CD14-positive monocyte (primary cell): Measurements from ENCODE around the gene DLGAP1. TPM values are rescaled to one million over a fixed set of nuclear protein-coding genes. Genes with fewer than 3 reads are reported as not detected.

ENCODE experiments used
- DNase-seq, 3 donors: peaks; one replicate each; pipeline ENCODE4 v3.0.0-alpha.2; 2011 to 2022
- H2AFZ ChIP-seq: 2 replicates; pipeline ENCODE4 v1.6.0; 2012; ENCODE audit warnings: mild to moderate bottlenecking, low read depth, low read length, inconsistent platforms; ENCODE audit not compliant: insufficient read depth, poor library complexity, severe bottlenecking
- H3K27ac ChIP-seq, 2 donors: 1 replicate in 1 of 2; 2 replicates in 1 of 2; pipeline ENCODE4 v1.5.1; 2012 to 2013; ENCODE audit warnings: low read length in 2 of 2, control low read depth in 1 of 2, inconsistent platforms in 1 of 2, low read depth in 1 of 2, mild to moderate bottlenecking in 1 of 2
- H3K27me3 ChIP-seq, 2 donors: one replicate each; pipeline versions ENCODE4 v1.6.0 to v1.6.1; 2011 to 2013; ENCODE audit warnings: low read length in 2 of 2; ENCODE audit not compliant: control insufficient read depth in 2 of 2, insufficient read depth in 2 of 2
- H3K36me3 ChIP-seq, 2 donors: replicated peaks in 1 of 2; 1 replicate in 1 of 2; 2 replicates in 1 of 2; pipeline versions ENCODE4 v1.5.1 to v1.6.1; 2012 to 2013; ENCODE audit warnings: low read length in 2 of 2, control low read depth in 1 of 2, inconsistent platforms in 1 of 2, mild to moderate bottlenecking in 1 of 2; ENCODE audit not compliant: insufficient read depth in 2 of 2, control insufficient read depth in 1 of 2
- H3K4me1 ChIP-seq, 2 donors: 1 replicate in 1 of 2; 2 replicates in 1 of 2; pipeline versions ENCODE4 v1.5.1 to v1.6.1; 2012 to 2013; ENCODE audit warnings: low read length in 2 of 2, control low read depth in 1 of 2, inconsistent platforms in 1 of 2, mild to moderate bottlenecking in 1 of 2, moderate library complexity in 1 of 2; ENCODE audit not compliant: insufficient read depth in 2 of 2, control insufficient read depth in 1 of 2
- H3K4me2 ChIP-seq: replicated peaks from 2 replicates; pipeline ENCODE3; 2012; ENCODE audit warnings: low read length, moderate library complexity, mild to moderate bottlenecking; ENCODE audit not compliant: poor library complexity, severe bottlenecking; ENCODE audit errors: extremely low read depth
- H3K4me3 ChIP-seq, 3 experiments: fragments of 200-600 bp in 1 of 3; sonication (generic) in 1 of 3; replicated peaks in 1 of 3; 1 replicate in 2 of 3; 2 replicates in 1 of 3; pipeline ENCODE4 v1.5.1; 2011 to 2013; ENCODE audit warnings: low read length in 3 of 3, mild to moderate bottlenecking in 3 of 3, control low read depth in 2 of 3, low read depth in 2 of 3, inconsistent platforms in 1 of 3, moderate library complexity in 1 of 3
- H3K79me2 ChIP-seq: 2 replicates; pipeline ENCODE4 v1.6.0; 2012; ENCODE audit warnings: mild to moderate bottlenecking, control low read depth, inconsistent platforms, low read length, moderate library complexity; ENCODE audit not compliant: insufficient read depth
- H3K9ac ChIP-seq: 2 replicates; pipeline ENCODE4 v1.6.0; 2017; ENCODE audit warnings: low read length, mild to moderate bottlenecking; ENCODE audit not compliant: insufficient read depth, poor library complexity, severe bottlenecking
- H3K9me3 ChIP-seq, 2 donors: replicated peaks in 1 of 2; 1 replicate in 1 of 2; 2 replicates in 1 of 2; pipeline versions ENCODE4 v1.5.1 to v1.6.1; 2012 to 2013; ENCODE audit warnings: low read length in 2 of 2, control low read depth in 1 of 2; ENCODE audit not compliant: control insufficient read depth in 1 of 2, insufficient read depth in 1 of 2
- H4K20me1 ChIP-seq: 2 replicates; pipeline ENCODE4 v1.6.0; 2012; ENCODE audit warnings: mild to moderate bottlenecking, low read length, control low read depth, moderate library complexity; ENCODE audit not compliant: insufficient read depth
- H3K27ac Mint-ChIP-seq, 7 donors: one replicate each; pipeline ENCODE4 v1.8.0; 2020; ENCODE audit warnings: mild to moderate bottlenecking in 7 of 7, mixed read lengths in 7 of 7, moderate library complexity in 6 of 7, inconsistent platforms in 2 of 7
- H3K27me3 Mint-ChIP-seq, 3 donors: one replicate each; pipeline ENCODE4 v1.8.0; 2021 to 2022; ENCODE audit warnings: low read depth in 3 of 3, mild to moderate bottlenecking in 3 of 3, mixed read lengths in 3 of 3, moderate library complexity in 3 of 3, inconsistent platforms in 1 of 3
- H3K36me3 Mint-ChIP-seq, 2 donors: one replicate each; pipeline ENCODE4 v1.8.0; 2020; ENCODE audit warnings: mixed read lengths in 2 of 2, inconsistent platforms in 1 of 2, mild to moderate bottlenecking in 1 of 2
- H3K4me1 Mint-ChIP-seq: one replicate; pipeline ENCODE4 v1.8.0; 2020; ENCODE audit warnings: mild to moderate bottlenecking, mixed read lengths
- H3K4me3 Mint-ChIP-seq, 2 donors: one replicate each; pipeline ENCODE4 v1.8.0; 2020; ENCODE audit warnings: mild to moderate bottlenecking in 2 of 2, mixed read lengths in 2 of 2, moderate library complexity in 1 of 2
- H3K9me3 Mint-ChIP-seq, 7 donors: one replicate each; pipeline ENCODE4 v1.8.0; 2020 to 2022; ENCODE audit warnings: mixed read lengths in 7 of 7, mild to moderate bottlenecking in 6 of 7, moderate library complexity in 6 of 7, inconsistent platforms in 2 of 7
- WGBS: methylation state at CpG from one replicate; pipeline ENCODE4 v1.1.5; 2013; ENCODE audit warnings: missing lambda C conversion rate; ENCODE audit not compliant: insufficient coverage; 5-methylcytosine and 5-hydroxymethylcytosine counted together
- intact Hi-C, 2 donors: fragments of 100-400 bp; cut with micrococcal nuclease; formaldehyde crosslinking; loops; one replicate each; pipeline versions ENCODE4 v1.15.0 to v1.15.1; 2023
- polyA plus RNA-seq, 3 donors: library from polyadenylated mRNA; depleted of rRNA in 1 of 3; unstranded in 2 of 3; stranded (reverse) in 1 of 3; fragments of 300-500 nt in 2 of 3; fragments of >200 nt in 1 of 3; fragmentation: Illumina TruSeq in 2 of 3; gene quantifications; 1 replicate in 2 of 3; 2 replicates in 1 of 3; pipeline ENCODE4 v1.2.3, GENCODE V29; 2012 to 2021
- TF ChIP-seq, protein P1 (sequence below): fragments of 200-600 bp; IDR thresholded peaks from one replicate; pipeline ENCODE4 v1.8.0; 2022; ENCODE audit warnings: antibody characterized with exemption, mild to moderate bottlenecking

The DLGAP1 gene
- polyA plus RNA-seq, 3 donors, result 0.09 to 0.42 TPM; not detected in 1

DNA sequence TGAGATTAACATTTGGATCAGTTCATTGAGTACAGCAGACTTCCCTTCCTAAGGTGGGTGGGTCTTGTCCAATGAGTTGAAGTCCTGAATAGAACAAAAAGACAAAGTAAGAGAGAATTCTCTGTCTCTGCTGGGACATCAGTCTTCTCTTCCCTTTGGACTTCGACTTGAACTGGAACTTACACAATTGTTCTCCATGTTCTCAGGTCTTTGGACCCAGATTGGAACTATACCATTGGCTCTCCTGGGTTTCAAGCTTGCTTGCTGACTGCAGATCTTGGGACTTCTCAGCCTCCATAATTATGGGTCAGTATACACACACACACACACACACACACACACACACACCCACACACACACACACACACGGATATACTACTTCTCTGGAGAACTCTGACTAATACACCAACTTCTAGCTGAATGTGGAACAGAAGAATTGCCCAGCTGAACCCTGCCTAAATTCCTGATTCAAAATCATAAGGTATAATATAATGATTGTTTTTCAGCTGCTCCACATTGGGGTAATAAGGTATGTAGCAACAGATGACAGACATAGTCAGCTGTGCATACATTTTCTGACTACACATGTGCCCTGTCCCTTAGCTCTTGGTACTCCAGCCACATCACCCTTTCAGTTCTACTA is 791.1 kb downstream of the DLGAP1 start:
- Mint-ChIP-seq H3K9me3 (peaks cover 0 to 2% (median 0%) of the 10 kb centered on the region in 7 donors), H3K4me3 (no peak overlapping the region), H3K36me3 (no peaks in the 10 kb centered on the region), H3K4me1 (peaks cover 51% of the 10 kb centered on the region), H3K27me3 (peaks cover 0 to 3% (median 0%) of the 10 kb centered on the region in 3 donors), H3K27ac (peak overlapping the region in 6 of 7 donors; percentile 63 to 87 (median 78))
- Histone ChIP-seq H3K27me3 (no peaks in the 10 kb centered on the region), H3K36me3 (no peaks in the 10 kb centered on the region), H3K9me3 (no peaks in the 10 kb centered on the region), H3K27ac (peak overlapping the region in 1 of 2 donors; percentile 66), H3K79me2 (no peaks in the 10 kb centered on the region), H3K4me3 (no peak overlapping the region), H3K4me2 (no peak overlapping the region), H2AFZ (no peak overlapping the region), H4K20me1 (no peaks in the 10 kb centered on the region), H3K9ac (no peak overlapping the region), H3K4me1 (peaks cover 49 to 55% of the 10 kb centered on the region in 2 donors)
- intact Hi-C loops, result loop anchor here (5.0 kb wide), 3 partner anchors 62 to 212 kb away; partner anchors contain the start of gene TGIF1 (in 1 of the 2)
- peak; percentile 30 to 40 (median 37) for DNase-seq
- TF ChIP-seq, protein P1, sequence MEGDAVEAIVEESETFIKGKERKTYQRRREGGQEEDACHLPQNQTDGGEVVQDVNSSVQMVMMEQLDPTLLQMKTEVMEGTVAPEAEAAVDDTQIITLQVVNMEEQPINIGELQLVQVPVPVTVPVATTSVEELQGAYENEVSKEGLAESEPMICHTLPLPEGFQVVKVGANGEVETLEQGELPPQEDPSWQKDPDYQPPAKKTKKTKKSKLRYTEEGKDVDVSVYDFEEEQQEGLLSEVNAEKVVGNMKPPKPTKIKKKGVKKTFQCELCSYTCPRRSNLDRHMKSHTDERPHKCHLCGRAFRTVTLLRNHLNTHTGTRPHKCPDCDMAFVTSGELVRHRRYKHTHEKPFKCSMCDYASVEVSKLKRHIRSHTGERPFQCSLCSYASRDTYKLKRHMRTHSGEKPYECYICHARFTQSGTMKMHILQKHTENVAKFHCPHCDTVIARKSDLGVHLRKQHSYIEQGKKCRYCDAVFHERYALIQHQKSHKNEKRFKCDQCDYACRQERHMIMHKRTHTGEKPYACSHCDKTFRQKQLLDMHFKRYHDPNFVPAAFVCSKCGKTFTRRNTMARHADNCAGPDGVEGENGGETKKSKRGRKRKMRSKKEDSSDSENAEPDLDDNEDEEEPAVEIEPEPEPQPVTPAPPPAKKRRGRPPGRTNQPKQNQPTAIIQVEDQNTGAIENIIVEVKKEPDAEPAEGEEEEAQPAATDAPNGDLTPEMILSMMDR, result no peak
- WGBS, result 100% methylated on average over 1 of the region's 2 CpGs

DNA sequence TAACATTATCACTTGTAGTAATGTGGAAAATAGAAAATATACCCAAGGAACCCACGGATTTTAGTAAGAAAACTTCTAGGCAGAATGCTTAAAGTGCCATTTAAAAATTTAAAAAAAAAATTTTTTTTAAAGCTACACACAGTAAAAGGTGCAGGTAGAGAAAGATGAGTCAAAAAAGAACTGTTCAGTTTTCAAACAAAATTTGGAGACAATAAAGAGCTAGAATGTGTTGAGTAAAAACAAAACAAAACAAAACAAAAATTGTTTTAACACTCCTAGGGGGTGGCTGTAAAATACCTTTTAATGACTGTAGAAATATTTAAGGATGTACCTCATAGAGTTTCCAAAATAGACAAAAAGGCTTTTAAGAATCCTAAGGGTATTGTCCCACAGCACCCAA is 793.1 kb downstream of the DLGAP1 start:
- Histone ChIP-seq H4K20me1 (no peaks in the 10 kb centered on the region), H2AFZ (no peak overlapping the region), H3K4me1 (peaks cover 49 to 54% of the 10 kb centered on the region in 2 donors), H3K9ac (no peak overlapping the region), H3K9me3 (no peaks in the 10 kb centered on the region), H3K27ac (peak overlapping the region; percentile 79 to 88), H3K4me3 (no peak overlapping the region), H3K27me3 (no peaks in the 10 kb centered on the region), H3K4me2 (no peak overlapping the region), H3K36me3 (no peaks in the 10 kb centered on the region), H3K79me2 (no peaks in the 10 kb centered on the region)
- Mint-ChIP-seq H3K27me3 (no peaks in the 10 kb centered on the region), H3K4me1 (peaks cover 52% of the 10 kb centered on the region), H3K36me3 (no peaks in the 10 kb centered on the region), H3K27ac (peak overlapping the region in 6 of 7 donors; percentile 89 to 97 (median 93)), H3K9me3 (peaks cover 0 to 2% (median 0%) of the 10 kb centered on the region in 7 donors), H3K4me3 (no peak overlapping the region)
- WGBS, result no CpG with 5 or more reads among the region's 1 CpG
- no peak for DNase-seq
- intact Hi-C loops, result loop anchor here (2.0 to 5.0 kb wide), 4 partner anchors 60 to 213 kb away; partner anchors contain the start of gene TGIF1 (in 1 of the 2)
- TF ChIP-seq, protein P1, result no peak
